GM18951 (cell line): ENCODE measurements around the gene PRICKLE4.

Experiments used
- POLR2A ChIP-seq: IDR thresholded peaks from 4 replicates; pipeline ENCODE4 v1.6.1; 2011; ENCODE audit warnings: mild to moderate bottlenecking; ENCODE audit not compliant: insufficient read length, insufficient read depth; ENCODE audit errors: extremely low read depth
- in situ Hi-C: fragments of 300-500 bp; cut with MboI; formaldehyde crosslinking; loops from one replicate; pipeline ENCODE4 v1.12.0; 2022; ENCODE audit warnings: low sequenced_read_pairs, mixed read lengths, inconsistent platforms; ENCODE audit not compliant: unreplicated experiment

The PRICKLE4 gene, protein sequence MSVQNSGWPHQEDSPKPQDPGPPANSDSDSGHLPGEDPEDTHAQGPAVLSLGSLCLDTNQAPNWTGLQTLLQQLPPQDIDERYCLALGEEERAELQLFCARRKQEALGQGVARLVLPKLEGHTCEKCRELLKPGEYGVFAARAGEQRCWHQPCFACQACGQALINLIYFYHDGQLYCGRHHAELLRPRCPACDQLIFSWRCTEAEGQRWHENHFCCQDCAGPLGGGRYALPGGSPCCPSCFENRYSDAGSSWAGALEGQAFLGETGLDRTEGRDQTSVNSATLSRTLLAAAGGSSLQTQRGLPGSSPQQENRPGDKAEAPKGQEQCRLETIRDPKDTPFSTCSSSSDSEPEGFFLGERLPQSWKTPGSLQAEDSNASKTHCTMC

DNA sequence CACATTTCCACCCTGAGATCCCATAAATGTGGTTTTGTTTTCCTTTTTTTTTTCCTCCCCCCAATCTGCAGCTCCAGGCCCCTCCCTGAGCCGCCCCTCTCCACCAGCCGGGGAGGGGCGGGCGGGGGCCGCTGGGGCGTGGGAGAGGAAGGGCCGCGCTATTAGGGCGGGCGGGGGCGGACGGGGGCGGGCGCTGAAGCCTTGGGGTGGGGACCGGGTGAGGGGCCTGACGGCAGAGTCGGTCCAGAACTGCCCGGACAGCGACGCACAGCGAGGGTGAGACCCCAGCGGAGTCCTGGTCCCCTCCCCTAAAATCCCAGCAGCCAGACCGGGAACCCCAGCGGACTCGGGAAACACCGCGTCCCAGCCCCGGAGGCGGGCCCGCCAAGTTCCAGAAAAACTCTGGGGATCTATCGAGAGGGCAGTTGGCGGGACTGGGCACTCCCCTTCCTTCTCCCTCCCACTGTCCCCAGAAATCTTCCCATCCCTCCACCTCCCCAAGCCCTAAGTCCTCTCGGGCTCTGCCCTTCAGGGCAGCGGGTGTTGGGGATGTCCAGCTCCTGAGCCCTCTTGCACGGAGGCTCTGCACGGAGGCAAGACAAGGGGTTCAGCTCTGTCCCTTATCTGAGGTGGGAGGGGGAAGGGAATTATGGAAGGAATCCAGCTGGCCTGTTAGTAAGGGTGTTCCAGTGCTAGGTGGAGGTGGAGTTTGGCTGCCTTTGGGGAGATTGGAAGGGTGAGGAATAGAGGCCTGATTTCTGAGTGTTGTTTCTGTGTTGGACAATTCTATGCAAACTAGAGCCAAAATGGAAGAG lies at the start of gene PRICKLE4:
Gene PRICKLE4, plus strand, starts transcription at position 232 of the 815 bp plus-strand sequence. CDS start 2,692 bp downstream, outside the sequence.
- in situ Hi-C loops = no loop called here
- no peak for TF ChIP-seq POLR2A

DNA sequence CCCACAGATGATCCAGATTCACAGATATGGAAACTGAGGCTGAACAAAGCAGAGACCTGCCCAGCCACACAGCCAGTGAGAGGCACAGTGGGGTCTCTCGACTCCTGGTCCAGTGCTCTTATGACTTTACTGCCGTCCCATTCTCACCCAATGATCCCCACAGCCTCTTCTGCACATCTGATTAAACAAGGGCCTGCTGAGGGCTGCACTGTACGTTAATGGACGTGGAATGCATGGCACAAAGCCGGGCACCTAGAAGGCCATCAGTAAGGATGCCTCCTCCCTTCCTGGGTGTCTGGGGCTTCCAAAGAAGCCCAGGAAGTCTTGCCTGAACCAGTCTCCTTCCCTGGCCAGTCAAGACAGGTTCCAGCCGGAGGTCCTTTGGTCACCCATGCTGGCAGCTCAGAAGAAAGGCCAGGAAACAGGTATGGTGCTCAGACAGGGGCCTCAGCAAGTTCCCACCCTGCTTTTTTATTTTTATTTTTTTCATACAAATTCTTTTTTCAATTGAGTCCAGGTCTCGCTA lies 49.0 kb upstream of the PRICKLE4 start:
- in situ Hi-C loops = no loop called here

GRCh38 chr6:41732149-41732548 lies 48.4 kb upstream of the PRICKLE4 start:
- in situ Hi-C loops = no loop called here

More for the DNA sequence above, 49.0 kb upstream of the PRICKLE4 start:
- peak; percentile 18 for TF ChIP-seq POLR2A

DNA sequence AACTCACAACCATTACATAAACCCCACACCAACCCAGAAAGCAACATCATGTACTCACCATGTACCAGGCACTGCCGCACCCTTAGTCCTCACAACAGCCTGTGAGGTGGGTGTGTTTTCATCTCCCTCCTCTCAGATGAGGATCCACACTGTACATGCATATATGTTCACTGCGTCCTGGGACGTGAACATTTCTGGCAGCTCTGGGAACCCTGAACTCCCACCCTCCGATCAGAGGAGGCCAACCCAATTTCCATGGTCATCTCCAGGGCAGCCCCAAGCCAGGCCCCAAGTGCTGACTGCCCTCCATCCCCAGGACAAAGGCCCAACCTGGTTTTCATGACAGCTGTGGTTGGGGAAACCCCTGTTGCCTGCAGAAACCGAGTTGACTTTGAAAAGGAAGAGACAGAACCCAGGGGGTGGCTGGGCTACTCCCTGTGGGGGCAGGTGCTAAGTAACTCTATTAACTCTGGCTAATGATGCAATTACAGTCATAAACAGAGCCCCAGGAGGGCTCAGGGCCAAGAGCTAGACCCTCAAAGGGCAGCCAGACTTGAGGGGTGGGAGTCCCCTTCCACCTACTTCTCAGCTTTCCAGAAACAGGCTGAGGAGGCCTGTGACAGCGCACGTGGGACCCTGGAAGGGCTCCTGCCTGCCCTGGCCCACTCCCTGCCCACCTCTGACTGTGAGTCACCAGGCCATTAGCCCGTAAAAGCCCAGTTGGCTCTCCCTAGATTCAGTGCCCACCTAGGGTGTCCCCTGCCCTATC lies 47.8 kb upstream of the PRICKLE4 start:
- TF ChIP-seq POLR2A = no peak
- in situ Hi-C loops = no loop called here

More at GRCh38 chr6:41732149-41732548, 48.4 kb upstream of the PRICKLE4 start:
- TF ChIP-seq POLR2A = no peak

GRCh38 chr6:41733360-41733706 lies 47.2 kb upstream of the PRICKLE4 start:
- in situ Hi-C loops = no loop called here
- no peak for TF ChIP-seq POLR2A

GRCh38 chr6:41733707-41734665 lies 46.6 kb upstream of the PRICKLE4 start:
- peak; percentile 71 for TF ChIP-seq POLR2A
- in situ Hi-C loops = no loop called here

DNA sequence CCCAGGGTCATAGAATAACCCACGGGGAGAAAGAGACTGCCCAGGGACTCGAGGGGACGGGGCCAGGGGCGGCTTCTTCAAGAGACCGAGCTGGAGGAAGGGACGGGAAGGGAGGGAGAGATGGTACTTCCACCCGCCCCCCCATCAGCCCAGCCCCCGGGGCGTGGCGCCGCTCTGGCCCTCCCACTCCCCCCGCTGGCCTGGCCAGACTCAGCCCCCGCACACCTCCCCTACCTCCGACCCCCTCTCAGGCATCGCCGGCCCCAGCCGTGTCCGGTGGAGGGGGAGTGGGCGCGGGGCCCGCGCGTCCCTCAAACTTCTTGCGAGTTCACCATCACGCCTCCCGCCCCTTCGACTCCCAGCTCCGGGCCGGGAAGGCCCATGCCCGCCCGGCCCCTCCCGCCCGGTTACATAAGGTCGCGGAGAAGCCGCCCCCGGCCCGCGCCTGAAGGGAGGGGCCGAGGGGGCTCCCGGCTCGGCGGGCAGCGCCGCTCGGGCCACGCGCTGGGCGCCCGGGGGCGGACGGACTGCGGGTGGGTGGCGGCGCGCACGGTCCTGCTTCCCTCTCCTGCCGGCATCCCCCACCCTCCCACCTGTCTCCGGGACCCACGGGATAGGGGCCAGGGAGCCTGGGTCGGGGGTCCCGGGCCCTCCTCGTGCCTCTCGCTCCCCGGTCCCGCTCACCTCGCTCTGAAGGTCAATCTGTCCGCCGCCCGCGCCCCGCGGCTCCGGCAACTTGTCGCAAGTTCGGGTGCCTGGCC lies 45.7 kb upstream of the PRICKLE4 start:
- in situ Hi-C loops = no loop called here
- peak; percentile 39 for TF ChIP-seq POLR2A

GRCh38 chr6:41735427-41736185 lies 45.0 kb upstream of the PRICKLE4 start, which contains the start of gene TFEB:
Gene TFEB, minus strand, starts transcription at chr6:41735608. Its CDS starts 44,395 bp downstream, at chr6:41691213.
- peak; percentile 49 for TF ChIP-seq POLR2A
- in situ Hi-C loops = no loop called here

- no peak for TF ChIP-seq POLR2A
- in situ Hi-C loops = no loop called here
Measured at GRCh38 chr6:41736186-41736733, 44.3 kb upstream of the PRICKLE4 start.

GRCh38 chr6:41736800-41737555 lies 43.6 kb upstream of the PRICKLE4 start:
- in situ Hi-C loops = no loop called here
- TF ChIP-seq POLR2A = no peak
